GM21619 (cell line): Measurements from ENCODE around the gene GRIP2.

ENCODE experiments used
- ATAC-seq: cut with Tn5 transposase; IDR thresholded peaks from one replicate; pipeline ENCODE4 v1.9.1; 2021; ENCODE audit not compliant: unreplicated experiment

The GRIP2 gene

GRCh38 chr3:14440531-14441239, 99.5 kb downstream of the GRIP2 start:
- ATAC-seq: no peak

GRCh38 chr3:14440168-14440518, 100.0 kb downstream of the GRIP2 start:
- ATAC-seq: no peak

- no peak for ATAC-seq
Observed at GRCh38 chr3:14439501-14440167, 100.5 kb downstream of the GRIP2 start.
